CD4-positive, alpha-beta memory T cell (primary cell): Measurements from ENCODE around the gene BRF1. TPM values are rescaled to one million over a fixed set of nuclear protein-coding genes. Genes with fewer than 3 reads are reported as not detected.
A peak's percentile ranks its signal among the peaks of the same experiment; 100 is the strongest.

Experiments
- CTCF ChIA-PET: fragments of 350-600 bp; sonication (Branson Sonifier 250); formaldehyde crosslinking; loops from one replicate; lab custom pipeline; 2021; ENCODE audit warnings: inconsistent platforms; ENCODE audit not compliant: partially characterized antibody; lab: Charles Lee
- POLR2A ChIA-PET: fragments of 350-600 bp; sonication (Branson Sonifier 250); formaldehyde crosslinking; loops from one replicate; lab custom pipeline; 2021; ENCODE audit not compliant: partially characterized antibody; lab: Charles Lee
- DNase-seq, 5 donors: peaks; one replicate each; pipeline versions ENCODE4 v3.0.0 to v3.0.0-alpha.2; 2020 to 2022; ENCODE audit warnings: mixed read lengths in 1 of 5
- H3K27ac ChIP-seq: one replicate; pipeline ENCODE4 v1.7.0; 2013; ENCODE audit warnings: low read depth, low read length
- H3K27me3 ChIP-seq: 2 replicates; pipeline ENCODE4 v1.7.0; 2013; ENCODE audit warnings: mild to moderate bottlenecking, low read length, moderate library complexity; ENCODE audit not compliant: insufficient read depth
- H3K36me3 ChIP-seq: 2 replicates; pipeline ENCODE4 v1.7.0; 2013; ENCODE audit warnings: mild to moderate bottlenecking, low read length, moderate library complexity; ENCODE audit not compliant: insufficient read depth
- H3K4me1 ChIP-seq: 2 replicates; pipeline ENCODE4 v1.7.0; 2013; ENCODE audit warnings: mild to moderate bottlenecking, low read length, moderate library complexity; ENCODE audit not compliant: insufficient read depth
- H3K4me3 ChIP-seq, 2 donors: one replicate each; pipeline ENCODE4 v1.7.0; 2013; ENCODE audit warnings: low read length in 2 of 2, mild to moderate bottlenecking in 1 of 2
- H3K9me3 ChIP-seq, 2 donors: one replicate each; pipeline ENCODE4 v1.7.0; 2013; ENCODE audit warnings: low read length in 2 of 2, control low read depth in 1 of 2; ENCODE audit not compliant: control insufficient read depth in 1 of 2
- H3K27ac Mint-ChIP-seq, 7 donors: one replicate each; pipeline ENCODE4 v1.8.0; 2020 to 2021; ENCODE audit warnings: mixed read lengths in 7 of 7, mild to moderate bottlenecking in 6 of 7, inconsistent platforms in 3 of 7, moderate library complexity in 3 of 7
- H3K27me3 Mint-ChIP-seq, 2 donors: one replicate each; pipeline ENCODE4 v1.8.0; 2020 to 2021; ENCODE audit warnings: mixed read lengths in 2 of 2
- H3K36me3 Mint-ChIP-seq, 2 donors: one replicate each; pipeline ENCODE4 v1.8.0; 2020 to 2021; ENCODE audit warnings: mixed read lengths in 2 of 2, inconsistent platforms in 1 of 2, mild to moderate bottlenecking in 1 of 2
- H3K4me1 Mint-ChIP-seq, 4 donors: one replicate each; pipeline ENCODE4 v1.8.0; 2020 to 2021; ENCODE audit warnings: mixed read lengths in 4 of 4, mild to moderate bottlenecking in 1 of 4
- H3K4me3 Mint-ChIP-seq, 8 donors: one replicate each; pipeline ENCODE4 v1.8.0; 2020 to 2021; ENCODE audit warnings: mixed read lengths in 8 of 8, mild to moderate bottlenecking in 7 of 8, moderate library complexity in 6 of 8, inconsistent platforms in 3 of 8
- H3K9me3 Mint-ChIP-seq, 8 donors: one replicate each; pipeline ENCODE4 v1.8.0; 2020 to 2021; ENCODE audit warnings: mixed read lengths in 8 of 8, mild to moderate bottlenecking in 5 of 8, inconsistent platforms in 3 of 8, moderate library complexity in 1 of 8
- intact Hi-C: fragments of 100-400 bp; cut with micrococcal nuclease; formaldehyde crosslinking; loops from one replicate; pipeline ENCODE4 v1.15.1; 2023
- polyA plus RNA-seq, 2 donors: library from polyadenylated mRNA; unstranded; fragments of 300-500 nt; fragmentation: Illumina TruSeq; gene quantifications; one replicate each; pipeline ENCODE4 v1.2.3, GENCODE V29; 2021
- total RNA-seq, 2 experiments: library from RNA; stranded (reverse); gene quantifications; one replicate each; pipeline ENCODE4 v1.2.3, GENCODE V29; 2021

Gene BRF1
- total and polyA plus RNA-seq, 4 experiments from 2014 or later = 3.0 to 56.0 (median 30.0) TPM

DNA sequence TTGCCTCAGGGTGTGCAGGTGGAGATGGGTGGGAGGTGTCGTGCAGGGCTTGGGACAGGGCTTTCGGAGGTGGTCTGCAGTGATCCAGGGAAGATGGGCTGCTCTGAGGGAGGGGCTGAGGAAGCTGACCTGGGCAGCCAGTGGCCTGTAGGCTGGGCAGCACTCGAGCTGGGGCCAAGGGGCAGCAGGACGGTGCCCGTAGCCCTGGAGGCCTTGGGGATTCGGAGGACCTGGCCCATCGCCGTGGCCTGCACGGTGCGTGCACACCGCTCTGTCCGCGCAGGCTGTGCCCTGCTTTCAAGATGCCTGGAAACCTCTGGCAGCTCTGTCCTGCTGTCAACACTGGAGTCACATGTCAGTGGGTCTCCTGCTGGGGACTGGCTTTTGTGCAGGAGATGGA lies 22.9 kb upstream of the BRF1 start:
- no peak overlapping the region for H3K27ac ChIP-seq
- no peaks in the 10 kb centered on the region for H3K9me3 Mint-ChIP-seq
- intact Hi-C loops = no loop called here
- H3K27ac Mint-ChIP-seq = no peak overlapping the region
- H3K4me1 Mint-ChIP-seq = peaks cover 8 to 23% (median 10%) of the 10 kb centered on the region in 4 donors
- H3K27me3 ChIP-seq = no peaks in the 10 kb centered on the region
- ChIA-PET POLR2A (no interaction called here), CTCF (interaction anchor here (2.2 kb wide), 1 partner anchor 28 kb away, joined by 4 read pairs; no protein-coding TSS in a partner anchor)
- peaks cover 4 to 8% of the 10 kb centered on the region in 2 donors for H3K36me3 Mint-ChIP-seq
- no peaks in the 10 kb centered on the region for H3K27me3 Mint-ChIP-seq
- H3K4me3 Mint-ChIP-seq = no peak overlapping the region
- no peak overlapping the region for H3K4me3 ChIP-seq
- DNase-seq = no peak
- no peaks in the 10 kb centered on the region for H3K36me3 ChIP-seq
- no peaks in the 10 kb centered on the region for H3K9me3 ChIP-seq
- H3K4me1 ChIP-seq = no peaks in the 10 kb centered on the region

DNA sequence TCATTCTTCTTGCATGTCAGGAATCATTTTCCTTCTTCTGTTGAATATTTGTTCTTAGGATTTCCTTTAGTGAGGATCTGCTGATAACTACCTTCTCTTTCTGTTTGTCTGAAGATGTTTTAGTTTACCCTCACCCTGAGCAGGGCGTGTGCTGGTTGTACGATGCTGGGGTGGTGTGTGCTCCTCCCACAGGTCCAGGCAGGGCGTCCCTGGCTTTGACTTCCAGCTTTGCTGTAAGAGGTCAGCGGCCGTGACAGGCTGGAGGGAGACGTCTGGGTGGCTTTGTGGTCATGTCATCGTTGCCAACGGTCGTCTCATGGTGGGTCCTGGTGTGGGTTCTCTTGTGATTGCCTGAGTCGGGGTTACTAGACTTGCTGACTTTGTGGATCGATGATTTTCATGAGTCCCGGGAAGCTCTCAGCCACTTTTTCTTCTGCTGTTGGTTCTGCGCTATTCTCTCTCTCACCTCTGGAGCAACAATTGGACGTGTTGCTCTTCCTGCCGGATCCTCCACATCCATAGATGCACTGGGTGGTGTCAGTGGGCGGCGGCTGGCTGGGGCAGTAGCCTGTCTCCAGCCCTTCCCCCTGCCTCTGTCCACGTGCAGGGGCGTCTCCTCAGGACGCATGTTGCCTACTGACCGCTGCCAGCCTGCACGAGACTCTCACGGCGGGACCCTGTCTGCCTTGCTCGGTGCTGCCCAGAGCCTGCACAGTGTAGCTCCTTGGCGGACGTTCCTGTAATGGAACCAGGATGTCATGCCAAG lies 22.2 kb upstream of the BRF1 start:
- Histone ChIP-seq H3K27me3 (no peaks in the 10 kb centered on the region), H3K9me3 (no peaks in the 10 kb centered on the region), H3K36me3 (no peaks in the 10 kb centered on the region), H3K27ac (no peak overlapping the region), H3K4me1 (no peaks in the 10 kb centered on the region), H3K4me3 (no peak overlapping the region)
- H3K27me3 Mint-ChIP-seq = no peaks in the 10 kb centered on the region
- H3K9me3 Mint-ChIP-seq = no peaks in the 10 kb centered on the region
- peak overlapping the region in 2 of 7 donors; percentile 22 to 59 for H3K27ac Mint-ChIP-seq
- POLR2A ChIA-PET = interaction anchor here (1.2 kb wide), 1 partner anchor 9 kb away, joined by 4 read pairs; the partner anchor contains the start of gene PACS2
- intact Hi-C loops = no loop called here
- peaks cover 4 to 5% of the 10 kb centered on the region in 2 donors for H3K36me3 Mint-ChIP-seq
- H3K4me3 Mint-ChIP-seq = no peak overlapping the region
- CTCF ChIA-PET = interaction anchor here (2.2 kb wide), 1 partner anchor 29 kb away, joined by 4 read pairs; no protein-coding TSS in a partner anchor
- H3K4me1 Mint-ChIP-seq = peaks cover 5 to 20% (median 9%) of the 10 kb centered on the region in 4 donors
- DNase-seq = no peak

DNA sequence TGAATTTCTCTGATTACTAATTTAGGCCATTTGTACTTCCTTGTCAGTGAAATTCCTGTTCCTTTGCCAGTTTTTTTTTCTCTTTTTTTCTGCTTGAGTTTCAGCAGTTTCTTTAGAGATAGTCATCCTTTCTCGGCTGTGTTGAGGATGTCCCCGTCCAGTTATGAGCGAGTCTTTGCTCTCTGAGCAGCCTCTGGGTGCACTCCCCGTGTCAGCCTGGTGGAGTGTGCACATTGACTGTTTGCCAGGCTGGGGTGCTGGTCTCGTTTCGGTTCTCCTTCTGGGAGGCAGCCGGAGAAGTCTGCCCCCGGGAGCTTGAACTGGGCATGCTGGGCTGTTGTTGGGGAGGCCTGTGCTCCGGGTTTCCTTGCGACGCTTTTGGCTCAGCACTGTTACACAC lies 16.7 kb upstream of the BRF1 start:
- Histone ChIP-seq H3K36me3 (no peaks in the 10 kb centered on the region), H3K4me3 (no peak overlapping the region), H3K4me1 (peaks cover 22% of the 10 kb centered on the region), H3K27me3 (no peaks in the 10 kb centered on the region), H3K27ac (no peak overlapping the region), H3K9me3 (no peaks in the 10 kb centered on the region)
- DNase-seq = no peak
- Mint-ChIP-seq H3K4me3 (peak overlapping the region in 1 of 8 donors; percentile 50), H3K36me3 (peaks cover 2 to 7% of the 10 kb centered on the region in 2 donors), H3K9me3 (peaks cover 0 to 3% (median 0%) of the 10 kb centered on the region in 8 donors), H3K4me1 (peaks cover 9 to 32% (median 23%) of the 10 kb centered on the region in 4 donors), H3K27ac (peak overlapping the region in 3 of 7 donors; percentile 42 to 87 (median 64)), H3K27me3 (no peaks in the 10 kb centered on the region)
- ChIA-PET POLR2A (interaction anchor here (1.2 kb wide), 1 partner anchor 23 kb away, joined by 3 read pairs; no protein-coding TSS in a partner anchor), CTCF (no interaction called here)
- intact Hi-C loops = no loop called here

DNA sequence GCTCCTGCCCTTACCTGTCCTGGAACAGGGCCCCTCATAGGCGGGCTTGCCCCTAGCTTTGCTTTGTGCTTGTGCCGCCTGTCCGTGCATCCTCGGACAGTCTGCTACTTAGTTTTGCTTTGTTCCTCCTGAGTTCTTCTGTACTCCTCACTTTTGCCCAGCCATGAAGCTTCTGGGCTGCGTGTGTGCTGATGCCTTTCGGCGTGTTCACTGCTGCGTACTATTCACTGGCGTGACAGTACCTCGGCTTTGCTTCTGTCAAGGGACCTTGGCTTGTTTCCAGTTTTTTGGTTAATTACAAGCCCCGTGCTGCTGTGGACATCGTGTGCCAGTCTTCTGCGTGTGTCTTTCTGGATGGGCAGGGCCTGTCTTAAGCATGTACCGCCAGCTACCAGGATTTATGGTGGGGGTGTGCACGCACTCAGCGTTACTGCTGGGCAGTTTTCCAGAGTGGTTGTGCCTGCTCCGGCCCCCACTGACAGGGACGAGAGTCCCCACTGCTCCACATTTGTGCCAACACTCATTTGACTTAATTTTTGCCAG lies 16.2 kb upstream of the BRF1 start:
- Histone ChIP-seq H3K4me1 (peaks cover 22% of the 10 kb centered on the region), H3K4me3 (no peak overlapping the region), H3K27me3 (no peaks in the 10 kb centered on the region), H3K36me3 (no peaks in the 10 kb centered on the region), H3K9me3 (no peaks in the 10 kb centered on the region), H3K27ac (no peak overlapping the region)
- peak overlapping the region in 5 of 8 donors; percentile 10 to 93 (median 32) for H3K4me3 Mint-ChIP-seq
- CTCF ChIA-PET = no interaction called here
- peaks cover 8 to 31% (median 23%) of the 10 kb centered on the region in 4 donors for H3K4me1 Mint-ChIP-seq
- peaks cover 0 to 7% of the 10 kb centered on the region in 2 donors for H3K36me3 Mint-ChIP-seq
- POLR2A ChIA-PET = interaction anchor here (1.2 to 7.2 kb wide), 2 partner anchors 17 to 23 kb away, joined by 3 to 136 read pairs; partner anchors contain the start of gene BRF1
- intact Hi-C loops = no loop called here
- H3K9me3 Mint-ChIP-seq = peaks cover 0 to 3% (median 0%) of the 10 kb centered on the region in 8 donors
- peak overlapping the region in 5 of 7 donors; percentile 29 to 87 (median 72) for H3K27ac Mint-ChIP-seq
- DNase-seq = no peak
- no peaks in the 10 kb centered on the region for H3K27me3 Mint-ChIP-seq

DNA sequence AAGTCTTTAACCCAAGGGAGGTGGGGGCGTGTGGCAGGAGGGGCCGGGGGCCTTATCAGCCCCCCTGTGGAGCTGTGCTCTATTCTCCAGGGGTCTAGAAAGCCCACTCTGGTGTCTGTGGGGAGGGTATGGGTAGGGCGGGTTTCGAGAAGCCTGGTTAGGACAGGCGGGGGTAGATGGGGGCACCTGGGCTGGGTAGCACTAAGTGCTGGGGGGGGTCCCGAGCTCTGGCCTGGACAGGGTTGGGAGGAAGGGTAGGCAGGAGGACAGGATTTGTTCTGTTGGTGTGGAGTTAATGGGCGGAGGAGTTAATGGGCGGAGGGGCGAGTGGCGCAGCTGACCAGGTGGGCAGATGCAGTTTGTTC lies 15.8 kb upstream of the BRF1 start:
- DNase-seq = no peak
- Mint-ChIP-seq H3K36me3 (peaks cover 0 to 7% of the 10 kb centered on the region in 2 donors), H3K27me3 (no peaks in the 10 kb centered on the region), H3K9me3 (peaks cover 0 to 3% (median 0%) of the 10 kb centered on the region in 8 donors), H3K4me3 (peak overlapping the region in 4 of 8 donors; percentile 20 to 93 (median 84)), H3K27ac (peak overlapping the region in 3 of 7 donors; percentile 29 to 87 (median 29)), H3K4me1 (peaks cover 8 to 31% (median 23%) of the 10 kb centered on the region in 4 donors)
- intact Hi-C loops = no loop called here
- Histone ChIP-seq H3K9me3 (no peaks in the 10 kb centered on the region), H3K4me1 (peaks cover 22% of the 10 kb centered on the region), H3K36me3 (no peaks in the 10 kb centered on the region), H3K27me3 (no peaks in the 10 kb centered on the region), H3K4me3 (no peak overlapping the region), H3K27ac (no peak overlapping the region)
- POLR2A ChIA-PET = interaction anchor here (7.2 kb wide), 1 partner anchor 16 kb away, joined by 136 read pairs; the partner anchor contains the start of gene BRF1
- CTCF ChIA-PET = interaction anchor here (0.7 kb wide), 1 partner anchor 230 kb away, joined by 3 read pairs; no protein-coding TSS in a partner anchor

DNA sequence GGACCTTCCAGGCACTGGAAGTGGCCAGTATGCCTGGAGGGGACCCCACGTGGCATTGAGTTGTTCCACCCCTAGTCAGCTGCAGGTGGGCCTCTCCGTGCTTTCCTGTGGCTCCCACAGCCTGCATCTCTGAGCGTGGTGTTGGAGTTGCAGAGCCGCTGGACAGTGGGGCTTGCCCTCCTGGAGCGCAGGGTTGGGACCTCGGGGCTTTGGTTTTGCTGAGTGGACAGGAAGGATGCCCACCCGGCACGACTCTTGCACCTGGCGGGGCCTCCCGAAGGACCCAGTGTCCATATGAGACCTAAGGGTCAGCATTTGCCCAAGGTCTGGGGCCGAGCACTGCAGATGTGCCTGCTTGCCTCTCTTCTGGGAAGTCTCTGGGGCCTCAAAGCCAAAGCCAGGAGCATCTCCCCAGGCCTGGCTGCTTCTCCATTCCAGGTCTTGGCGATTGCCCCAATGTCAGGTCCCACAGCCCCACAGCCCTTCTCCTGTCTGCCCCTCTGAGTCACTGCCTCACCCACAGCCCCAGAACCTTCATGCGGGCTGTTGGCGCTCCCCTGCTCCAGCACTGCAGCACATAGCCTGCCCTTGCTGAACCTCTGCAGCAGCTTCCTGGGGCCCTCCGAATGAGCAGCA lies 15.3 kb upstream of the BRF1 start:
- CTCF ChIA-PET = interaction anchor here (0.7 kb wide), 1 partner anchor 230 kb away, joined by 3 read pairs; no protein-coding TSS in a partner anchor
- Histone ChIP-seq H3K36me3 (no peaks in the 10 kb centered on the region), H3K4me1 (peaks cover 22% of the 10 kb centered on the region), H3K9me3 (no peaks in the 10 kb centered on the region), H3K27me3 (no peaks in the 10 kb centered on the region), H3K4me3 (peak overlapping the region in 1 of 2 donors; percentile 49), H3K27ac (no peak overlapping the region)
- H3K27ac Mint-ChIP-seq = peak overlapping the region; percentile 48 to 93 (median 82)
- no peak for DNase-seq
- POLR2A ChIA-PET = interaction anchor here (2.7 to 7.2 kb wide), 3 partner anchors 16 to 174 kb away, joined by 14 to 136 read pairs (median 18); partner anchors contain the start of genes BRF1 and BTBD6
- H3K9me3 Mint-ChIP-seq = peaks cover 0 to 3% (median 0%) of the 10 kb centered on the region in 8 donors
- peaks cover 0 to 7% of the 10 kb centered on the region in 2 donors for H3K36me3 Mint-ChIP-seq
- intact Hi-C loops = no loop called here
- no peaks in the 10 kb centered on the region for H3K27me3 Mint-ChIP-seq
- peaks cover 8 to 31% (median 23%) of the 10 kb centered on the region in 4 donors for H3K4me1 Mint-ChIP-seq
- H3K4me3 Mint-ChIP-seq = peak overlapping the region; percentile 83 to 93 (median 85)
